Keratinocyte (primary cell): ENCODE data around the gene MAP4. TPM values are rescaled to one million over a fixed set of nuclear protein-coding genes. Genes with fewer than 3 reads are reported as not detected.

ENCODE experiments used
- DNase-seq: peaks from one replicate; pipeline ENCODE4 v3.0.0-alpha.2; 2011; ENCODE audit warnings: low read depth, missing footprints, low spot score
- FAIRE-seq: peaks from 2 replicates; lab custom pipeline; 2011; peaks lifted over from hg19 to GRCh38; lab: Jason Lieb, UNC
- H2AFZ ChIP-seq: 2 replicates; pipeline ENCODE4 v1.6.0; 2012; ENCODE audit warnings: low read length, control low read depth, inconsistent platforms; ENCODE audit not compliant: control insufficient read depth
- H3K27ac ChIP-seq: 2 replicates; pipeline ENCODE4 v1.5.1; 2011; ENCODE audit warnings: low read length; ENCODE audit not compliant: control insufficient read depth, insufficient read depth
- H3K27me3 ChIP-seq: 3 replicates; pipeline ENCODE4 v1.6.0; 2011; ENCODE audit warnings: low read length; ENCODE audit not compliant: control insufficient read depth, insufficient read depth; ENCODE audit errors: extremely low read depth
- H3K36me3 ChIP-seq, 2 experiments: 2 replicates in 1 of 2; 3 replicates in 1 of 2; pipeline ENCODE4 v1.5.1; 2011; ENCODE audit warnings: low read length in 2 of 2, mild to moderate bottlenecking in 1 of 2; ENCODE audit not compliant: control insufficient read depth in 2 of 2, insufficient read depth in 2 of 2; ENCODE audit errors: extremely low read depth in 1 of 2
- H3K4me1 ChIP-seq: 3 replicates; pipeline ENCODE4 v1.5.1; 2011; ENCODE audit warnings: low read length; ENCODE audit not compliant: control insufficient read depth, insufficient read depth; ENCODE audit errors: extremely low read depth
- H3K4me2 ChIP-seq: 3 replicates; pipeline ENCODE4 v1.6.0; 2011; ENCODE audit warnings: low read depth, low read length; ENCODE audit not compliant: control insufficient read depth, insufficient read depth; ENCODE audit errors: extremely low read depth
- H3K4me3 ChIP-seq, 3 experiments: fragments of 200-600 bp in 1 of 3; sonication (generic) in 1 of 3; 2 replicates in 2 of 3; 3 replicates in 1 of 3; pipeline ENCODE4 v1.5.1; 2011 to 2016; ENCODE audit warnings: low read length in 3 of 3, mild to moderate bottlenecking in 3 of 3, control low read depth in 2 of 3, inconsistent platforms in 1 of 3, low read depth in 1 of 3, mixed read lengths in 1 of 3, mixed run types in 1 of 3, moderate library complexity in 1 of 3; ENCODE audit not compliant: control insufficient read depth in 2 of 3, insufficient read depth in 2 of 3; ENCODE audit errors: extremely low read depth in 1 of 3
- H3K79me2 ChIP-seq: 2 replicates; pipeline ENCODE4 v1.6.0; 2012; ENCODE audit warnings: low read length; ENCODE audit not compliant: control insufficient read depth, insufficient read depth
- H3K9ac ChIP-seq: 3 replicates; pipeline ENCODE4 v1.6.0; 2011; ENCODE audit warnings: low read length; ENCODE audit not compliant: control insufficient read depth, insufficient read depth; ENCODE audit errors: extremely low read depth
- H3K9me1 ChIP-seq: 3 replicates; pipeline ENCODE4 v1.6.0; 2011; ENCODE audit warnings: low read length; ENCODE audit not compliant: control insufficient read depth, insufficient read depth; ENCODE audit errors: extremely low read depth
- H3K9me3 ChIP-seq: 2 replicates; pipeline ENCODE4 v1.5.1; 2012; ENCODE audit warnings: low read depth, low read length; ENCODE audit not compliant: control insufficient read depth
- H4K20me1 ChIP-seq: 3 replicates; pipeline ENCODE4 v1.6.0; 2011; ENCODE audit warnings: low read length; ENCODE audit not compliant: control insufficient read depth, insufficient read depth; ENCODE audit errors: extremely low read depth
- EZH2 ChIP-seq: IDR thresholded peaks from one replicate; pipeline ENCODE4 v1.6.1; 2012; ENCODE audit warnings: inconsistent platforms, mild to moderate bottlenecking, low read length, moderate library complexity
- dilution Hi-C: fragments of 300-500 bp; cut with MboI; formaldehyde crosslinking; loops from one replicate; pipeline ENCODE4 v1.7.0; 2020; ENCODE audit warnings: low sequenced_read_pairs; ENCODE audit not compliant: extremely low pct_ligation_motif_present
- polyA plus RNA-seq, 5 experiments: library from polyadenylated mRNA; depleted of rRNA in 3 of 5; stranded (reverse) in 3 of 5; stranded (forward) in 1 of 5; unstranded in 1 of 5; fragments of >200 nt; gene quantifications; 1 replicate in 1 of 5; 2 replicates in 3 of 5; 3 replicates in 1 of 5; pipeline versions ENCODE4 v1.2.1 to v1.2.3, GENCODE V29; 2011 to 2012; ENCODE audit warnings: missing spikeins in 2 of 5, low read depth in 1 of 5, low replicate concordance in 1 of 5
- TF ChIP-seq, protein P1 (sequence below), 3 experiments: IDR thresholded peaks in 1 of 3; conservative IDR thresholded peaks in 1 of 3; optimal IDR thresholded peaks in 1 of 3; 2 replicates in 2 of 3; 3 replicates in 1 of 3; pipeline versions ENCODE3 to v1.5.1; 2011; ENCODE audit warnings: low read length in 3 of 3, mild to moderate bottlenecking in 3 of 3, moderate library complexity in 2 of 3, control low read depth in 1 of 3, inconsistent platforms in 1 of 3; ENCODE audit not compliant: insufficient read depth in 2 of 3; ENCODE audit errors: extremely low read depth in 1 of 3

MAP4 gene
- polyA plus RNA-seq, 1 donor (not counting 4 experiments of a cell fraction or from before 2014, with no cell fraction given) = 110 TPM

DNA sequence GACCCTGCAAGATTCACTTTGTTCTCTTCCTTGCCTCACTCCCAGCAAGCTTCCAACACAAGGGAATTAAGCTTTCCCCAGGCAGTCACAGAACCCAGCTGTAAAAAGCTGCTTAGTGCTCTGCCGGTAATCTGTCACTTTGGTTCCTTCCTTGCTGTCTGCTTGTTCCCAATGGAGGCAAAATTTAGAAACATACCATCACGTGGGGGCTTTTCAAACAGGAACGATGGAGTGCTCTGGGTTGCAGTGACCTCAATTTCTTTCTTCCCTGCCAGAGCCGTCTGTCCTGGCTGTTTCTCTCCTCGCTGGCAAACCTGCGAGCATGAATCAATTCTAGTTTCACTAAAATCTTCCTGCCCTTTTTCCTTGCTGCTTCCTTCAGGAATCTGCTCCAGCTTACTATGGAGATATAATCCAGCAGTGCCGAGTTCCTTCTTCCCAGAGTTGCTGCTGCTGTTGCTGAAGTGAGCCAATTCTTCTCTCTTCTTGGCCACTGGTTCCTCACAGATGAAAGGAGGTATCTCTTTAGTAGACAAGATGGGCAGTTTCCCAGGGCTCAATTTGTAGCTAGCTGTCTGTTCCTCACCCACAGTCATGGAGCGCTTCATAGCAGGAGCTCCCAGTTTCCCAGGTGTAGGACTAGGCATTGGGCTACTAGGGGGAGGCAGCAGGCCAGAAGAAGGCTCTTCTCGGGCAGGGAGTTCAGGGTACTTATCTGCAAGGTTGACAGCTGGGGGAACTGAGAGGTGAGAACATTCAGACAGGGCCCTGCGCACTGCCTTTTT is 125.2 kb downstream of the MAP4 start:
- no peak overlapping the region for H3K4me2 ChIP-seq
- H3K4me3 ChIP-seq = no peak overlapping the region
- no peak overlapping the region for H3K9ac ChIP-seq
- no peaks in the 10 kb centered on the region for H3K4me1 ChIP-seq
- no peak overlapping the region for H2AFZ ChIP-seq
- FAIRE-seq = no peak
- dilution Hi-C loops = no loop called here
- H3K27ac ChIP-seq = no peak overlapping the region
- H4K20me1 ChIP-seq = no peaks in the 10 kb centered on the region
- H3K9me1 ChIP-seq = no peaks in the 10 kb centered on the region
- H3K79me2 ChIP-seq = no peaks in the 10 kb centered on the region
- TF ChIP-seq EZH2 = no peak
- TF ChIP-seq, protein P1, sequence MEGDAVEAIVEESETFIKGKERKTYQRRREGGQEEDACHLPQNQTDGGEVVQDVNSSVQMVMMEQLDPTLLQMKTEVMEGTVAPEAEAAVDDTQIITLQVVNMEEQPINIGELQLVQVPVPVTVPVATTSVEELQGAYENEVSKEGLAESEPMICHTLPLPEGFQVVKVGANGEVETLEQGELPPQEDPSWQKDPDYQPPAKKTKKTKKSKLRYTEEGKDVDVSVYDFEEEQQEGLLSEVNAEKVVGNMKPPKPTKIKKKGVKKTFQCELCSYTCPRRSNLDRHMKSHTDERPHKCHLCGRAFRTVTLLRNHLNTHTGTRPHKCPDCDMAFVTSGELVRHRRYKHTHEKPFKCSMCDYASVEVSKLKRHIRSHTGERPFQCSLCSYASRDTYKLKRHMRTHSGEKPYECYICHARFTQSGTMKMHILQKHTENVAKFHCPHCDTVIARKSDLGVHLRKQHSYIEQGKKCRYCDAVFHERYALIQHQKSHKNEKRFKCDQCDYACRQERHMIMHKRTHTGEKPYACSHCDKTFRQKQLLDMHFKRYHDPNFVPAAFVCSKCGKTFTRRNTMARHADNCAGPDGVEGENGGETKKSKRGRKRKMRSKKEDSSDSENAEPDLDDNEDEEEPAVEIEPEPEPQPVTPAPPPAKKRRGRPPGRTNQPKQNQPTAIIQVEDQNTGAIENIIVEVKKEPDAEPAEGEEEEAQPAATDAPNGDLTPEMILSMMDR (optimal IDR thresholded peaks at IDR 0.05 in 1 of 3, IDR thresholded peaks at IDR 0.05 in 1 of 3, conservative IDR thresholded peaks at IDR 0.05 in 1 of 3; ENCODE audit: extremely low read depth in 1 of 3, insufficient read depth in 2 of 3, low read length in 3 of 3) = no peak
- peaks cover 22 to 29% of the 10 kb centered on the region in 2 experiments for H3K36me3 ChIP-seq
- no peaks in the 10 kb centered on the region for H3K27me3 ChIP-seq
- H3K9me3 ChIP-seq = no peaks in the 10 kb centered on the region
- DNase-seq = no peak

DNA sequence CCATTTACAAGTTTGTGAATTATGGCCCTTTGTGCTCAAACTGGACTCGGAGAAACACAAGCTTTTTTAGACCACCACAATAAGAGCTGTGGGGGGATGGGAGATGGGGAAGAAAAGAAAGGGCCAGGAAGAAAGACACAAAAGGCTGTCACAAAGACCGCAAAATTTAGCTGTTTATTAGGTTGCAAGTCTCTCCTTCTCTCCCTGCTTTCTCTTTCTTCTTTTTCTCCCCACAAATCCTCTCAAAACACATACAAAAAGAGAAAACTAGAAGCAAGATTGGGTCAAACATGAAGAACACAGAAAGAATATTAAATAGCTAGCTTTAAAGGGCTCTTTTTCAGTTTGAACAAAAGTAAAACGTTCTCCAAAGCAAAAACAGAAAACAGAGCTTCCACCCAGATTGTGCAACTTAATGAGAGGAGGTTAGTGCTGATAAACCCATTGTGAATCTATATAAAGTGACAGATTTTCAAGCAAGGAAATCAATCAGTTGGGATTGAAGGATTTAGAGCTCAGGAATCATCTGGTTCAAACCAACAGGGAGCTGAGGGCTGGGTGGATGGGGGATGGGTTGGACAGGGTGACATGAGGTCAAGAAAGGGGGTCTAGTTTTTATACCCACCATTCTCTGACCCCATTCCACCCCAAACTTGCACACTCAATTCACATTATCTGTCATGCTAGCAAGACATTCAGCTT is 125.9 kb downstream of the MAP4 start:
- TF ChIP-seq EZH2 = no peak
- TF ChIP-seq, protein P1 (optimal IDR thresholded peaks at IDR 0.05 in 1 of 3, IDR thresholded peaks at IDR 0.05 in 1 of 3, conservative IDR thresholded peaks at IDR 0.05 in 1 of 3; ENCODE audit: extremely low read depth in 1 of 3, insufficient read depth in 2 of 3, low read length in 3 of 3) = no peak
- dilution Hi-C loops = no loop called here
- H3K4me1 ChIP-seq = no peaks in the 10 kb centered on the region
- no peaks in the 10 kb centered on the region for H3K9me1 ChIP-seq
- H3K9me3 ChIP-seq = no peaks in the 10 kb centered on the region
- no peak overlapping the region for H2AFZ ChIP-seq
- DNase-seq = no peak
- no peaks in the 10 kb centered on the region for H3K27me3 ChIP-seq
- no peaks in the 10 kb centered on the region for H4K20me1 ChIP-seq
- H3K36me3 ChIP-seq = peaks cover 16 to 29% of the 10 kb centered on the region in 2 experiments
- no peaks in the 10 kb centered on the region for H3K79me2 ChIP-seq
- H3K27ac ChIP-seq = no peak overlapping the region
- no peak for FAIRE-seq
- H3K4me3 ChIP-seq = no peak overlapping the region
- no peak overlapping the region for H3K9ac ChIP-seq
- H3K4me2 ChIP-seq = no peak overlapping the region
